ENCODE results near the gene ZMYND8. TPM values are rescaled to one million over a fixed set of nuclear protein-coding genes. Genes with fewer than 3 reads are reported as not detected.

Gene ZMYND8
- total and polyA plus RNA-seq, 10 of the 15 experiments (the other 5 are each of a cell fraction or from before 2014, with no cell fraction given) = 12.9 to 54.8 (median 23.1) TPM

DNA sequence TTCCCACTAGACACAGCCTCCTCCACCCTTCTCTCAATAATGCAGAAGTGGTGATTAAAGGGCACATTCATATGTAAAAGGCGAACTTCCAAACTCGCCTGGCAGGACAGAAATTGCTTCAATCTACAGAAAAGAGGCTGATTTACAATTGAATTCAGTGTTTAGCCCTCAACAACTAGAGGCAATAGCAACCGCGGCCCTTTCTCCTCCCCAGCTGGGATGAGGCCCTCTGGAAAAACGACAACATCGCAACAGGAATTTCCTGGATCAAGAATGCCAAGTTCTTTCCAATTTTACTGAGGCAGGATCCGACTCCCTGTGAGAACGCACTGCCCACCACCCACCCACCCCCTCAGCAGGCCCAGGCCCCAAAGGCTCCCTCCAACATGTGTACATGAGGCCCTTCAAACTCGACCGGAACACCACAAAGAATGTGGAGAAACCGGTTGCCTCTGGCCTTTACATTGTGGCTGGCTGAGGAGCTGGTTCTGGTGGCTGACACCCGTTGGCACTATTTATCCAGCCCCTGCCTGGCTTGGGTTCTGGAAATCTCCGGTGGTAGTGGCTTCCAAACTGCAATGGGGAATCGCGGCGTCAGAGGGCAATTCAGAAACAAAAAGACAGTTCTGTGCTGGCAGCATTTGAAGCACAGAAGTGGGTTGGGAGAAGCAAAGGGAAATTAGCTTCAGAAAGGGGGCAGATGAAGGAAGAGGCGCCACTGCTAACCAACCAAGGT, 36.8 kb downstream of the ZMYND8 start:
- CTCF ChIA-PET = interaction anchor here (1.4 kb wide), 1 partner anchor 64 kb away, joined by 3 read pairs; no protein-coding TSS in a partner anchor
- Histone ChIP-seq H3K9me3 (replicated peaks; ENCODE audit: control insufficient read depth, insufficient read depth, low read length) (no peaks in the 10 kb centered on the region; the same call in 2 of the 3 replicates), H3K4me3 (no peak overlapping the region), H4K20me1 (ENCODE audit: control insufficient read depth, insufficient read depth) (peaks cover 31% of the 10 kb centered on the region), H3K36me3 (ENCODE audit: control insufficient read depth in 2 of 2, insufficient read depth in 2 of 2, low read length in 1 of 2) (peaks cover 18 to 20% of the 10 kb centered on the region in 2 experiments; a peak in 3 of 4 replicates), H3K79me2 (ENCODE audit: control insufficient read depth, insufficient read depth, low read length) (peaks cover 76% of the 10 kb centered on the region), H3K27ac (ENCODE audit: control insufficient read depth, insufficient read depth) (no peak overlapping the region), H3K4me1 (ENCODE audit: control insufficient read depth, insufficient read depth, low read length) (peaks cover 28% of the 10 kb centered on the region), H3K9ac (ENCODE audit: control insufficient read depth, insufficient read depth, low read length) (no peak overlapping the region), H3K27me3 (replicated peaks in 1 of 2; ENCODE audit: control insufficient read depth in 2 of 2, insufficient read depth in 2 of 2, low read length in 1 of 2) (no peaks in the 10 kb centered on the region), H2AFZ (ENCODE audit: control insufficient read depth, low read depth, low read length) (no peak overlapping the region), H3K4me2 (ENCODE audit: control insufficient read depth, insufficient read depth) (no peak overlapping the region; the same call in 1 of the 2 replicates)
- TF ChIP-seq NFXL1 (IDR thresholded peaks at IDR 0.05; ENCODE audit: borderline replicate concordance) (peak; percentile 59; the same call in 1 of the 2 replicates), ZNF384 (IDR thresholded peaks at IDR 0.05; ENCODE audit: borderline replicate concordance, low read depth, low read length) (no peak), ETV6 (conservative IDR thresholded peaks at IDR 0.05 in 1 of 2, IDR thresholded peaks at IDR 0.05 in 1 of 2; ENCODE audit: borderline replicate concordance in 1 of 2, low read depth in 1 of 2) (peak in 1 of 2 experiments; percentile 84; a peak in 1 of 4 replicates)
- FAIRE-seq = no peak
- RAD21 ChIA-PET (ENCODE audit: unreplicated experiment) = no interaction called here
- no peak for ATAC-seq
- SMC1A ChIA-PET (ENCODE audit: uncharacterized antibody, unreplicated experiment) = interaction anchor here (1.0 kb wide), 1 partner anchor 47 kb away, joined by 3 read pairs; no protein-coding TSS in a partner anchor
- POLR2A ChIA-PET = no interaction called here
- in situ Hi-C loops (cut with MboI) = no loop called here
- 91% methylated on average over 17 of the region's 17 CpGs for WGBS (ENCODE audit: insufficient coverage, insufficient replicate concordance, low lambda C conversion rate, missing lambda C conversion rate)
- no TSS peak for BruUV-seq (replicated peaks)
- no peak for DNase-seq (ENCODE audit: low read depth, low spot score)
- intact Hi-C loops (cut with micrococcal nuclease; ENCODE audit: unreplicated experiment) = no loop called here

Measured in GM12878 (cell line).